SJSA1 (cell line): Measurements from ENCODE around the gene RANBP1. TPM values are rescaled to one million over a fixed set of nuclear protein-coding genes. Genes with fewer than 3 reads are reported as not detected.

ENCODE experiments used
- DNase-seq, 2 experiments: peaks; one replicate each; pipeline ENCODE4 v3.0.0-alpha.2; 2015 to 2020; ENCODE audit warnings: low spot score in 2 of 2, low read depth in 1 of 2
- H3K27ac ChIP-seq: fragments of 250-450 bp; sonication (Bioruptor Pico); 2 replicates; pipeline ENCODE4 v1.5.1; 2020; ENCODE audit warnings: mild to moderate bottlenecking, moderate library complexity
- H3K27me3 ChIP-seq: fragments of 250-450 bp; sonication (Bioruptor Pico); replicated peaks from 2 replicates; pipeline ENCODE4 v1.5.1; 2020; ENCODE audit warnings: mild to moderate bottlenecking, moderate library complexity
- H3K36me3 ChIP-seq: fragments of 250-450 bp; sonication (Bioruptor Pico); 2 replicates; pipeline ENCODE4 v1.5.1; 2020; ENCODE audit warnings: mild to moderate bottlenecking
- H3K4me1 ChIP-seq: fragments of 250-450 bp; sonication (Bioruptor Pico); replicated peaks from 2 replicates; pipeline ENCODE4 v1.6.1; 2021; ENCODE audit warnings: mild to moderate bottlenecking
- H3K4me3 ChIP-seq: fragments of 250-450 bp; sonication (Bioruptor Pico); 2 replicates; pipeline ENCODE4 v1.5.1; 2020; ENCODE audit warnings: mild to moderate bottlenecking
- H3K9me3 ChIP-seq: fragments of 250-450 bp; sonication (Bioruptor Pico); replicated peaks from 2 replicates; pipeline ENCODE4 v1.5.1; 2020; ENCODE audit warnings: mild to moderate bottlenecking
- total RNA-seq: library from RNA; depleted of rRNA; stranded (reverse); fragments of >200 nt; shearing (Covaris generic); gene quantifications from 2 replicates; pipeline ENCODE4 v1.2.3, GENCODE V29; 2014

Gene RANBP1
- total RNA-seq, 1 experiment from 2014 or later: 962 TPM

GRCh38 chr22:20147237-20147988, 31.5 kb downstream of the RANBP1 start:
- Histone ChIP-seq H3K27me3 (no peaks in the 10 kb centered on the region), H3K9me3 (no peaks in the 10 kb centered on the region), H3K27ac (no peak overlapping the region), H3K4me1 (no peaks in the 10 kb centered on the region), H3K36me3 (peaks cover 4% of the 10 kb centered on the region; the same call in 1 of the 2 replicates), H3K4me3 (no peak overlapping the region)
- DNase-seq: no peak

GRCh38 chr22:20148414-20148813, 32.5 kb downstream of the RANBP1 start:
- Histone ChIP-seq H3K4me3 (no peak overlapping the region), H3K27me3 (no peaks in the 10 kb centered on the region), H3K9me3 (no peaks in the 10 kb centered on the region), H3K27ac (no peak overlapping the region), H3K4me1 (no peaks in the 10 kb centered on the region), H3K36me3 (peaks cover 2% of the 10 kb centered on the region; the same call in 1 of the 2 replicates)
- no peak for DNase-seq

- Histone ChIP-seq H3K27me3 (no peaks in the 10 kb centered on the region), H3K4me1 (peaks cover 5% of the 10 kb centered on the region), H3K4me3 (no peak overlapping the region), H3K9me3 (no peaks in the 10 kb centered on the region), H3K36me3 (no peaks in the 10 kb centered on the region), H3K27ac (no peak overlapping the region)
- no peak for DNase-seq
Measured at GRCh38 chr22:20149257-20150250, 33.6 kb downstream of the RANBP1 start.

DNA sequence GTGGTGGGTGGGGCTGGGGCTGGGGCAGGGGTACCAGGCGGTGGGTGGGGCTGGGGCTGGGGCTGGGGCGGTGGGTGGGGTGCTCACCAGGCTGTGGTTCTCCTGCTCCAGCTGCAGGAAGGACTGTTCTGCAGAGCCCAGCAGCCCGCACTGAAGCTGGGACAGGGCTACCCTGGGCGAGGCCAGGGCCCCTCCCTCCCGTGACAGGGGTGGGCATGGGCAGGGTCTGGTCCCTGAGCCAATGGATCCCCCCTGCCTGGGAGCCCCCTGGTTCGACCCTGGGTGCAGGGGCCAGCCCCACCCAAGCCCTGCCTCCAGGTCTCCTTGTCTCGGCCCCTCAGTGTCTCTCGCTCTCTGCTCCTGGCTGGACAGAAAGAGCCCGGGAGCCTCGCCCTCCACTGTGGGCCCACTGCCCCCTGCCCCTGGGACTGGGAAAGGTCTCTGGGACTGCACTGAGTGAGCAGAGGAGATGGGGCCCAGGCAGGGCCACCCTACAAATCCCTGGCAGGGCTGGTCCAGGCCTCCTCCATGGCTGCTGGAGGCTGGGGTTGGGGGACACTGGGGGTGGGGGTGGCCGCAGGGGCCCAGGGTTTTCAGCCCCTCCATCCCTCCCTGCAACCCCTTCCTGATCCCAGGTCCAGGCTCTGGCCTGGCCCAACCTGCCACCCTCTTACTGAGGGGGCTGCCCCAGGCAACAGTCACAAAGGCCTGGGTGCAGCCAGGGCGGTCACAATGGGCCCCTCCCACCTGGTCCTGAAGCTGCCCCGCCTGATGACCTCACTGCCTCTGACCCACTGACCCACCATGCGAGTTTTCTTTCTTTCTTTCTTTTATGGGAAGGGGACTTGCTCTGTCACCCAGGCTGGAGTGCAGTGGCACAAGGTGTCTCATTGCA, 34.7 kb downstream of the RANBP1 start, which contains the start of gene CCDC188:
CCDC188 (minus strand) TSS at position 675 of the 895 bp plus-strand sequence; CDS start at position 606, 69 bp downstream.
- Histone ChIP-seq H3K4me1 (peaks cover 16% of the 10 kb centered on the region), H3K27ac (no peak within 1 kb of the TSS), H3K27me3 (no peaks in the 10 kb centered on the region), H3K9me3 (no peaks in the 10 kb centered on the region), H3K36me3 (no peaks in the 10 kb centered on the region), H3K4me3 (no peak within 1 kb of the TSS)
- no peak for DNase-seq

DNA sequence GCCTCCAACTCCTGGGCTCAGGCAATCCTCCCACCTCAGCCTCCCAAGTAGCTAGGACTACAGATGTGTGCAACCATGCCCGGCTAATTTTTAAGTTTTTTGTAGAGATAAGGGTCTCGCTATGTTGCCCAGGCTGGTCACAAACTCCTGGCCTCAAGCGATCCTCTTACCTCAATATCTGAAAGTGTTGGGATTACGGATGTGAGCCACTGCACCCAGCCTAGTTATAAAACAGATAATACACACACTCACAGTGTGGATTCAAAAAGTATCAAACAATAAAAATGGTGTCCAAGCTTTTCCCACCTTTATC, 35.3 kb downstream of the RANBP1 start:
- DNase-seq: no peak
- Histone ChIP-seq H3K27ac (no peak overlapping the region), H3K9me3 (no peaks in the 10 kb centered on the region), H3K27me3 (no peaks in the 10 kb centered on the region), H3K36me3 (no peaks in the 10 kb centered on the region), H3K4me1 (peaks cover 16% of the 10 kb centered on the region), H3K4me3 (no peak overlapping the region)

- H3K9me3 ChIP-seq: no peaks in the 10 kb centered on the region
- DNase-seq: no peak
- no peaks in the 10 kb centered on the region for H3K27me3 ChIP-seq
- H3K27ac ChIP-seq: no peak overlapping the region
- H3K4me3 ChIP-seq: no peak overlapping the region
- H3K36me3 ChIP-seq: no peaks in the 10 kb centered on the region
- H3K4me1 ChIP-seq: peaks cover 16% of the 10 kb centered on the region
Measured at GRCh38 chr22:20152464-20152890, 36.6 kb downstream of the RANBP1 start.

GRCh38 chr22:20153945-20154344, 38.0 kb downstream of the RANBP1 start:
- H3K4me1 ChIP-seq: peaks cover 16% of the 10 kb centered on the region
- H3K27me3 ChIP-seq: no peaks in the 10 kb centered on the region
- H3K36me3 ChIP-seq: no peaks in the 10 kb centered on the region
- DNase-seq: no peak
- no peak overlapping the region for H3K4me3 ChIP-seq
- no peaks in the 10 kb centered on the region for H3K9me3 ChIP-seq
- H3K27ac ChIP-seq: no peak overlapping the region

DNA sequence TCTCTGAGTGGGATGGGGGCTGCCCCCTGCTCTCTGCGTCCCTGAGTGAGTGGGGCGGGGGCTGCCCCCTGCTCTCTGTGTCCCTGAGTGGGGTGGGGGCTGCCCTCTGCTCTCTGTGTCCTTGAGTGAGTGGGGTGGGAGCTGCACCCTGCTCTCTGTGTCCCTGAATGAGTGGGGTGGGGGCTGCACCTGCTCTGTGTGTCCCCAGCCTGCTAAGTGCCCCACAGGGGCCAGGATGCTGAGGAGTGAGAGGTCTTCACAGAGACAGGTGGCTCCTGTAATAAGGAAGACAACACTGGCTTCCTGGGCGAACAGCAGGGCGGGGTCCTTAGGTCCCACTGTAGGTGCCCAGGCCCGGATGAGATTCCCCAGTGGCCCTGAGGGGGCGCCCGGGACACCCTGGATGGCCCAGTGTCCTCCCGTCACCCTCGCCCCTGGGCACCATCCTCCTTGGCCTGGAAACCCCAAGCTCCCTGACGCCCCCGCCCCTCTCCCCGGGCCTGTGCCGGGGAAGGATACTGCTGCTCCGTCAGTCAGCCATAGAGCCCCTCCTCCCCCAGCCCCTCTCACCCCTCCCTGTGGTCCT, 38.8 kb downstream of the RANBP1 start:
- H3K4me3 ChIP-seq: peak overlapping the region; percentile 31
- H3K4me1 ChIP-seq: peaks cover 16% of the 10 kb centered on the region
- no peak overlapping the region for H3K27ac ChIP-seq
- H3K9me3 ChIP-seq: no peaks in the 10 kb centered on the region
- no peaks in the 10 kb centered on the region for H3K27me3 ChIP-seq
- no peaks in the 10 kb centered on the region for H3K36me3 ChIP-seq
- no peak for DNase-seq

- peaks cover 16% of the 10 kb centered on the region for H3K4me1 ChIP-seq
- H3K9me3 ChIP-seq: no peaks in the 10 kb centered on the region
- peak overlapping the region; percentile 31 for H3K4me3 ChIP-seq
- H3K36me3 ChIP-seq: no peaks in the 10 kb centered on the region
- no peak overlapping the region for H3K27ac ChIP-seq
- DNase-seq: peak; percentile 66 to 82
- H3K27me3 ChIP-seq: no peaks in the 10 kb centered on the region
Measured at GRCh38 chr22:20155330-20156041, 39.6 kb downstream of the RANBP1 start.

GRCh38 chr22:20156042-20156389, 40.1 kb downstream of the RANBP1 start:
- H3K4me3 ChIP-seq: no peak overlapping the region
- H3K36me3 ChIP-seq: no peaks in the 10 kb centered on the region
- no peak overlapping the region for H3K27ac ChIP-seq
- no peaks in the 10 kb centered on the region for H3K27me3 ChIP-seq
- DNase-seq: no peak
- H3K4me1 ChIP-seq: peaks cover 16% of the 10 kb centered on the region
- H3K9me3 ChIP-seq: no peaks in the 10 kb centered on the region

DNA sequence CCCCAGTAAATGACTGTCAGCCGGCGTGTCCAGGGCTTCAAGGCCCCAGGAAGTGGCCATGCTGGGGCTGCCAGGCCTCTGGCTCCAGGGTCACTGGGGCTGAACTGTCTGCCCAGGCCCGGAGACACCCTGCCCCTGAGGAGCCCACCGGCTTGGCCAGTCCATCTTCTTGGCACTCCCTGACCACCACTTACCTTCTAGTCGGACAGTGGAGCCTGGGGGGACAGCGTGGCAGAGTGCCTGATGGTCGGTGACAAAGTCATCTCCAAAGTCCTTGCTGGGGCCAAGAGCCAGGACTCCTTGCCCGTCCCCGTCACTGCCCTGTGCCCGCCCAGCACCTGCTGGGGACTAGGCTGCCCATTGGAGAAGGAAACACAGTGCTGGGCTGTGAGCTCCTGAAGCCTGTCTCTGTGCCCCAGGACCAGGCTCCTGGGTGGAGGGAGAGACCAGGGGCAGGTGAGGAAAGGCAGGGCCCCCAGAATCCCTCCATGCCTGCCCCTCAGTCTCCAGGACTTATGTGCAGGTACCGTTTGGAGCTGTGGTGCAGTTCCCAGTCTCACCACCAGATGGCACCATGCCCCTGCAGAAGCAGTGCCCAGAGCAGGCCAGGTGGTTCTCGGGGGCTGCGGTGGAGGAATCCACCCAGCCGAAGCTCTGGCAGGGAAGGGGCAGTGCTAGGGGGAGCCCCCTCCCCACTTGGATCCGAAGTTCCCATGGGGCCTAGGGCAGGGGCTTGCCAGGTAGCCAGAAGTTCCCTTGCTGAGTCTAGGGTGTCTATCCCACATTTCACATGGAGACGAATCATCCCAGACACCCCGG, 40.9 kb downstream of the RANBP1 start:
- H3K27ac ChIP-seq: no peak overlapping the region

More for the DNA sequence above, 40.9 kb downstream of the RANBP1 start:
- no peaks in the 10 kb centered on the region for H3K27me3 ChIP-seq
- H3K4me3 ChIP-seq: no peak overlapping the region
- peak; percentile 72 to 80 for DNase-seq
- no peaks in the 10 kb centered on the region for H3K9me3 ChIP-seq
- H3K36me3 ChIP-seq: no peaks in the 10 kb centered on the region
- H3K4me1 ChIP-seq: peaks cover 16% of the 10 kb centered on the region
